Activated naive CD8-positive, alpha-beta T cell treated with anti-CD3 and anti-CD28 coated beads, Interleukin-2, amount 50 U/mL, for 24 hours (primary cell): Measurements from ENCODE around the gene RETREG1.
"Not testable (repeated sequence)": the region's sequence is repeated elsewhere in the genome, so short reads cannot be mapped to it uniquely, and the experiment has no call there.

ENCODE experiments used
- ATAC-seq: fragments of 150-1000 bp; cut with Tn5 transposase; one replicate; pipeline ENCODE4 v1.10.0; 2021
- DNase-seq: peaks from one replicate; pipeline ENCODE4 v3.0.0; 2021
- H3K27ac Mint-ChIP-seq: one replicate; pipeline ENCODE4 v1.8.0; 2021; ENCODE audit warnings: mild to moderate bottlenecking, mixed read lengths
- H3K27me3 Mint-ChIP-seq: one replicate; pipeline ENCODE4 v1.8.0; 2021; ENCODE audit warnings: mixed read lengths
- H3K36me3 Mint-ChIP-seq: one replicate; pipeline ENCODE4 v1.8.0; 2021; ENCODE audit warnings: low read depth, mixed read lengths
- H3K4me1 Mint-ChIP-seq: one replicate; pipeline ENCODE4 v1.8.0; 2021; ENCODE audit warnings: mixed read lengths
- H3K4me3 Mint-ChIP-seq: one replicate; pipeline ENCODE4 v1.8.0; 2021; ENCODE audit warnings: mild to moderate bottlenecking, moderate library complexity, mixed read lengths
- H3K9me3 Mint-ChIP-seq: one replicate; pipeline ENCODE4 v1.8.0; 2021; ENCODE audit warnings: mixed read lengths

The RETREG1 gene

GRCh38 chr5:16628376-16628775 lies 11.6 kb upstream of the RETREG1 start:
- ATAC-seq (no peak), DNase-seq (no peak)
- no peak overlapping the region for H3K27ac Mint-ChIP-seq
- H3K4me1 Mint-ChIP-seq = peaks cover 58% of the 10 kb centered on the region
- H3K9me3 Mint-ChIP-seq = peaks cover 10% of the 10 kb centered on the region
- H3K27me3 Mint-ChIP-seq = no peaks in the 10 kb centered on the region
- H3K4me3 Mint-ChIP-seq = no peak overlapping the region
- H3K36me3 Mint-ChIP-seq = no peaks in the 10 kb centered on the region

GRCh38 chr5:16626696-16627264 lies 10.0 kb upstream of the RETREG1 start:
- Mint-ChIP-seq H3K27ac (peak overlapping the region; percentile 63), H3K9me3 (no peaks in the 10 kb centered on the region), H3K4me1 (peaks cover 58% of the 10 kb centered on the region), H3K36me3 (peaks cover 1% of the 10 kb centered on the region), H3K27me3 (no peaks in the 10 kb centered on the region), H3K4me3 (peak overlapping the region; percentile 47)
- ATAC-seq (peak; percentile 88), DNase-seq (no peak)

GRCh38 chr5:16625096-16625495 lies 8.3 kb upstream of the RETREG1 start:
- peaks cover 50% of the 10 kb centered on the region for H3K4me1 Mint-ChIP-seq
- no peaks in the 10 kb centered on the region for H3K9me3 Mint-ChIP-seq

GRCh38 chr5:16619136-16619535 lies 2.3 kb upstream of the RETREG1 start:
- Mint-ChIP-seq H3K27me3 (no peaks in the 10 kb centered on the region), H3K9me3 (no peaks in the 10 kb centered on the region), H3K4me3 (no peak overlapping the region), H3K36me3 (peaks cover 10% of the 10 kb centered on the region), H3K4me1 (peaks cover 16% of the 10 kb centered on the region), H3K27ac (no peak overlapping the region)
- ATAC-seq (no peak), DNase-seq (no peak)

More at GRCh38 chr5:16625096-16625495, 8.3 kb upstream of the RETREG1 start:
- Mint-ChIP-seq H3K27ac (no peak overlapping the region), H3K36me3 (peaks cover 1% of the 10 kb centered on the region), H3K4me3 (no peak overlapping the region), H3K27me3 (no peaks in the 10 kb centered on the region)
- no peak for DNase-seq
- ATAC-seq = no peak

GRCh38 chr5:16618138-16618897 lies 1.5 kb upstream of the RETREG1 start:
- peaks cover 23% of the 10 kb centered on the region for H3K4me1 Mint-ChIP-seq
- no peaks in the 10 kb centered on the region for H3K9me3 Mint-ChIP-seq
- H3K4me3 Mint-ChIP-seq = no peak overlapping the region
- H3K27me3 Mint-ChIP-seq = no peaks in the 10 kb centered on the region
- DNase-seq (no peak), ATAC-seq (no peak)
- H3K36me3 Mint-ChIP-seq = peaks cover 10% of the 10 kb centered on the region
- no peak overlapping the region for H3K27ac Mint-ChIP-seq

- ATAC-seq = peak; percentile 44
- Mint-ChIP-seq H3K4me1 (peaks cover 31% of the 10 kb centered on the region), H3K27me3 (no peaks in the 10 kb centered on the region), H3K36me3 (peaks cover 9% of the 10 kb centered on the region), H3K27ac (no peak overlapping the region), H3K4me3 (no peak overlapping the region), H3K9me3 (no peaks in the 10 kb centered on the region)
- peak; percentile 57 for DNase-seq
Measured at GRCh38 chr5:16617274-16617968, 624 bp upstream of the RETREG1 start.

GRCh38 chr5:16615741-16616535 lies 859 bp downstream of the RETREG1 start:
- Mint-ChIP-seq H3K36me3 (peaks cover 14% of the 10 kb centered on the region), H3K27me3 (no peaks in the 10 kb centered on the region), H3K27ac (peak overlapping the region; percentile 87), H3K4me3 (peak overlapping the region; percentile 94), H3K4me1 (peaks cover 45% of the 10 kb centered on the region), H3K9me3 (no peaks in the 10 kb centered on the region)
- DNase-seq (no peak), ATAC-seq (no peak)

GRCh38 chr5:16612007-16612406 lies 4.8 kb downstream of the RETREG1 start:
- Mint-ChIP-seq H3K4me3 (no peak overlapping the region), H3K9me3 (no peaks in the 10 kb centered on the region), H3K27me3 (no peaks in the 10 kb centered on the region), H3K4me1 (peaks cover 58% of the 10 kb centered on the region), H3K27ac (peak overlapping the region; percentile 45), H3K36me3 (peaks cover 24% of the 10 kb centered on the region)
- ATAC-seq (peak; percentile 45), DNase-seq (no peak)

- H3K4me3 Mint-ChIP-seq, H3K27me3 Mint-ChIP-seq, H3K27ac Mint-ChIP-seq, H3K9me3 Mint-ChIP-seq, ATAC-seq, DNase-seq: not testable (repeated sequence)
- H3K4me1 Mint-ChIP-seq = peaks cover 58% of the 10 kb centered on the region
- H3K36me3 Mint-ChIP-seq = peaks cover 27% of the 10 kb centered on the region
Measured at GRCh38 chr5:16610896-16611295, 5.9 kb downstream of the RETREG1 start.

- Mint-ChIP-seq H3K4me3 (no peak overlapping the region), H3K9me3 (no peaks in the 10 kb centered on the region), H3K27ac (no peak overlapping the region), H3K36me3 (peaks cover 28% of the 10 kb centered on the region), H3K27me3 (no peaks in the 10 kb centered on the region), H3K4me1 (peaks cover 48% of the 10 kb centered on the region)
- DNase-seq = no peak
- no peak for ATAC-seq
Measured at GRCh38 chr5:16609412-16609811, 7.4 kb downstream of the RETREG1 start.

- Mint-ChIP-seq H3K4me3 (no peak overlapping the region), H3K9me3 (no peaks in the 10 kb centered on the region), H3K4me1 (peaks cover 33% of the 10 kb centered on the region), H3K36me3 (peaks cover 35% of the 10 kb centered on the region), H3K27me3 (no peaks in the 10 kb centered on the region), H3K27ac (no peak overlapping the region)
- ATAC-seq (no peak), DNase-seq (no peak)
Measured at GRCh38 chr5:16606628-16607027, 10.2 kb downstream of the RETREG1 start.

GRCh38 chr5:16603701-16604100 lies 13.1 kb downstream of the RETREG1 start:
- H3K27ac Mint-ChIP-seq = no peak overlapping the region

GRCh38 chr5:16603295-16603694 lies 13.5 kb downstream of the RETREG1 start:
- peaks cover 41% of the 10 kb centered on the region for H3K36me3 Mint-ChIP-seq
- H3K4me3 Mint-ChIP-seq = no peak overlapping the region
- peaks cover 37% of the 10 kb centered on the region for H3K4me1 Mint-ChIP-seq
- no peak for DNase-seq
- H3K9me3 Mint-ChIP-seq = no peaks in the 10 kb centered on the region
- H3K27ac Mint-ChIP-seq = no peak overlapping the region
- no peaks in the 10 kb centered on the region for H3K27me3 Mint-ChIP-seq
- no peak for ATAC-seq

More at GRCh38 chr5:16603701-16604100, 13.1 kb downstream of the RETREG1 start:
- DNase-seq = no peak
- peaks cover 39% of the 10 kb centered on the region for H3K36me3 Mint-ChIP-seq
- ATAC-seq = no peak
- H3K4me1 Mint-ChIP-seq = peaks cover 35% of the 10 kb centered on the region
- H3K9me3 Mint-ChIP-seq = no peaks in the 10 kb centered on the region
- no peaks in the 10 kb centered on the region for H3K27me3 Mint-ChIP-seq
- H3K4me3 Mint-ChIP-seq = no peak overlapping the region

GRCh38 chr5:16602182-16602581 lies 14.6 kb downstream of the RETREG1 start:
- no peak overlapping the region for H3K27ac Mint-ChIP-seq
- peaks cover 37% of the 10 kb centered on the region for H3K4me1 Mint-ChIP-seq
- H3K27me3 Mint-ChIP-seq = no peaks in the 10 kb centered on the region
- no peak for ATAC-seq
- H3K9me3 Mint-ChIP-seq = no peaks in the 10 kb centered on the region
- no peak overlapping the region for H3K4me3 Mint-ChIP-seq
- no peak for DNase-seq
- H3K36me3 Mint-ChIP-seq = peaks cover 42% of the 10 kb centered on the region
